Activated B cell treated with CpG ODN at 0.5 μM for 24 hours (primary cell): ENCODE results near the gene MLLT10. TPM values are rescaled to one million over a fixed set of nuclear protein-coding genes. Genes with fewer than 3 reads are reported as not detected.
"Not testable (repeated sequence)": the region's sequence is repeated elsewhere in the genome, so short reads cannot be mapped to it uniquely, and the experiment has no call there.

Source experiments
- ATAC-seq: fragments of 200-7000 bp; cut with Tn5 transposase; one replicate; pipeline ENCODE4 v1.10.0; 2021; ENCODE audit warnings: low read depth, mild to moderate bottlenecking, moderate library complexity
- CTCF ChIA-PET: fragments of 350-600 bp; sonication (Branson Sonifier 250); formaldehyde crosslinking; loops from one replicate; lab custom pipeline; 2021; ENCODE audit warnings: antibody characterized with exemption; lab: Charles Lee
- POLR2A ChIA-PET: fragments of 350-600 bp; sonication (Branson Sonifier 250); formaldehyde crosslinking; loops from one replicate; lab custom pipeline; 2021; ENCODE audit warnings: antibody characterized with exemption; lab: Charles Lee
- DNase-seq: peaks from one replicate; pipeline ENCODE4 v3.0.0; 2022
- H3K27ac Mint-ChIP-seq: one replicate; pipeline ENCODE4 v1.8.0; 2020; ENCODE audit warnings: mixed read lengths
- H3K27me3 Mint-ChIP-seq: one replicate; pipeline ENCODE4 v1.8.0; 2021; ENCODE audit warnings: mixed read lengths
- H3K36me3 Mint-ChIP-seq: one replicate; pipeline ENCODE4 v1.8.0; 2021; ENCODE audit warnings: low read depth, mixed read lengths
- H3K4me1 Mint-ChIP-seq: one replicate; pipeline ENCODE4 v1.8.0; 2021; ENCODE audit warnings: mixed read lengths
- H3K4me3 Mint-ChIP-seq: one replicate; pipeline ENCODE4 v1.8.0; 2020; ENCODE audit warnings: mild to moderate bottlenecking, mixed read lengths
- H3K9me3 Mint-ChIP-seq: one replicate; pipeline ENCODE4 v1.8.0; 2020; ENCODE audit warnings: mixed read lengths
- intact Hi-C: fragments of 100-400 bp; cut with micrococcal nuclease; formaldehyde crosslinking; loops from one replicate; pipeline ENCODE4 v1.15.1; 2024
- total RNA-seq: library from RNA; stranded (reverse); gene quantifications from 2 replicates; pipeline ENCODE4 v1.2.3, GENCODE V29; 2022
- TF ChIP-seq, protein P1 (sequence below): fragments of 200-600 bp; IDR thresholded peaks from one replicate; pipeline ENCODE4 v1.8.0; 2022; ENCODE audit warnings: antibody characterized with exemption, mild to moderate bottlenecking

Gene MLLT10
- total RNA-seq, 1 donor from 2014 or later: 48.7 TPM

DNA sequence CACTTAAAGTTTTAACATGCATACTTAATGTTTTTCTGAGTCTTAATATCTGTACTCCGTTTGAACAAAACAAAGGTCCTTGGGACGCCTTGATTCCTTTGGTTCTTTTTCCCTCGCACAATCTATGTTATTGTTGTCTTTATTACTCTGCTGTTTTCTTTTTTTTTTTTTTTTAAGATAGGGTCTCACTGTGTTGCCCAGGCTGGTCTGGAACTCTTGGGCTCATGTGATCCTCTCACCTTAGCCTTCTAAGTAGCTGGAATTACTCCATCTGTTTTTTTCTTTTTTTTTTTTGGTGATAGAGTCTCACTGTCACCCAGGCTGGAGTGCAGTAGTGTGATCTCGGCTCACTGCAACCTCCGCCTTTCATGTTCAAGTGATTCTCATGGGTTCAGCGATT lies 13.2 kb downstream of the MLLT10 start:
- no peaks in the 10 kb centered on the region for H3K4me1 Mint-ChIP-seq
- CTCF ChIA-PET: no interaction called here
- no peaks in the 10 kb centered on the region for H3K9me3 Mint-ChIP-seq
- no peak for ATAC-seq
- no peak overlapping the region for H3K4me3 Mint-ChIP-seq
- peaks cover 73% of the 10 kb centered on the region for H3K36me3 Mint-ChIP-seq
- intact Hi-C loops: no loop called here
- H3K27me3 Mint-ChIP-seq: no peaks in the 10 kb centered on the region
- TF ChIP-seq, protein P1, sequence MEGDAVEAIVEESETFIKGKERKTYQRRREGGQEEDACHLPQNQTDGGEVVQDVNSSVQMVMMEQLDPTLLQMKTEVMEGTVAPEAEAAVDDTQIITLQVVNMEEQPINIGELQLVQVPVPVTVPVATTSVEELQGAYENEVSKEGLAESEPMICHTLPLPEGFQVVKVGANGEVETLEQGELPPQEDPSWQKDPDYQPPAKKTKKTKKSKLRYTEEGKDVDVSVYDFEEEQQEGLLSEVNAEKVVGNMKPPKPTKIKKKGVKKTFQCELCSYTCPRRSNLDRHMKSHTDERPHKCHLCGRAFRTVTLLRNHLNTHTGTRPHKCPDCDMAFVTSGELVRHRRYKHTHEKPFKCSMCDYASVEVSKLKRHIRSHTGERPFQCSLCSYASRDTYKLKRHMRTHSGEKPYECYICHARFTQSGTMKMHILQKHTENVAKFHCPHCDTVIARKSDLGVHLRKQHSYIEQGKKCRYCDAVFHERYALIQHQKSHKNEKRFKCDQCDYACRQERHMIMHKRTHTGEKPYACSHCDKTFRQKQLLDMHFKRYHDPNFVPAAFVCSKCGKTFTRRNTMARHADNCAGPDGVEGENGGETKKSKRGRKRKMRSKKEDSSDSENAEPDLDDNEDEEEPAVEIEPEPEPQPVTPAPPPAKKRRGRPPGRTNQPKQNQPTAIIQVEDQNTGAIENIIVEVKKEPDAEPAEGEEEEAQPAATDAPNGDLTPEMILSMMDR: no peak
- POLR2A ChIA-PET: no interaction called here
- no peak overlapping the region for H3K27ac Mint-ChIP-seq
- no peak for DNase-seq

GRCh38 chr10:21552638-21553037 lies 18.6 kb downstream of the MLLT10 start:
- ChIA-PET CTCF (no interaction called here), POLR2A (no interaction called here)
- Mint-ChIP-seq H3K4me3 (no peak overlapping the region), H3K4me1 (no peaks in the 10 kb centered on the region), H3K27ac (no peak overlapping the region), H3K27me3 (no peaks in the 10 kb centered on the region), H3K9me3 (no peaks in the 10 kb centered on the region), H3K36me3 (peaks cover 75% of the 10 kb centered on the region)
- intact Hi-C loops: no loop called here
- TF ChIP-seq, protein P1: no peak
- DNase-seq (no peak), ATAC-seq (no peak)

GRCh38 chr10:21556527-21556926 lies 22.5 kb downstream of the MLLT10 start:
- ChIA-PET POLR2A (no interaction called here), CTCF (no interaction called here)
- peaks cover 76% of the 10 kb centered on the region for H3K36me3 Mint-ChIP-seq
- H3K4me1 Mint-ChIP-seq: peaks cover 4% of the 10 kb centered on the region
- no peaks in the 10 kb centered on the region for H3K27me3 Mint-ChIP-seq
- TF ChIP-seq, protein P1: no peak
- H3K9me3 Mint-ChIP-seq: no peaks in the 10 kb centered on the region
- no peak for DNase-seq
- intact Hi-C loops: no loop called here
- no peak overlapping the region for H3K27ac Mint-ChIP-seq
- no peak overlapping the region for H3K4me3 Mint-ChIP-seq
- ATAC-seq: no peak

GRCh38 chr10:21558984-21559383 lies 25.0 kb downstream of the MLLT10 start:
- H3K27ac Mint-ChIP-seq, CTCF ChIA-PET, H3K4me3 Mint-ChIP-seq, ATAC-seq, H3K9me3 Mint-ChIP-seq, intact Hi-C loops, H3K27me3 Mint-ChIP-seq, POLR2A ChIA-PET, DNase-seq: not testable (repeated sequence)
- Mint-ChIP-seq H3K36me3 (peaks cover 68% of the 10 kb centered on the region), H3K4me1 (peaks cover 10% of the 10 kb centered on the region)

- peaks cover 47% of the 10 kb centered on the region for H3K36me3 Mint-ChIP-seq
- no peak for ATAC-seq
- intact Hi-C loops: no loop called here
These were observed 36.9 kb downstream of the MLLT10 start for GRCh38 chr10:21570761-21571521.

More at GRCh38 chr10:21570761-21571521, 36.9 kb downstream of the MLLT10 start:
- Mint-ChIP-seq H3K9me3 (no peaks in the 10 kb centered on the region), H3K4me3 (no peak overlapping the region), H3K4me1 (peaks cover 37% of the 10 kb centered on the region), H3K27ac (no peak overlapping the region), H3K27me3 (no peaks in the 10 kb centered on the region)
- DNase-seq: no peak
- TF ChIP-seq, protein P1: no peak
- ChIA-PET CTCF (no interaction called here), POLR2A (no interaction called here)
